BE2C (cell line): ENCODE measurements around the gene TMEM132D.

Source experiments
- DNase-seq: peaks from one replicate; pipeline ENCODE4 v3.0.0-alpha.2; 2020
- H3K27me3 ChIP-seq: fragments of 250-450 bp; sonication (Bioruptor Pico); 2 replicates; pipeline ENCODE4 v1.5.1; 2020; ENCODE audit warnings: mild to moderate bottlenecking
- H3K36me3 ChIP-seq: fragments of 250-450 bp; sonication (Bioruptor Pico); 2 replicates; pipeline ENCODE4 v1.5.1; 2020; ENCODE audit warnings: mild to moderate bottlenecking
- H3K4me1 ChIP-seq: fragments of 250-450 bp; sonication (Bioruptor Pico); 2 replicates; pipeline ENCODE4 v1.5.1; 2020
- H3K4me3 ChIP-seq: 2 replicates; pipeline ENCODE4 v1.5.1; 2011; ENCODE audit warnings: low read depth, low read length
- H3K9me3 ChIP-seq: fragments of 250-450 bp; sonication (Bioruptor Pico); 2 replicates; pipeline ENCODE4 v1.5.1; 2020
- TF ChIP-seq, protein P1 (sequence below): IDR thresholded peaks from 2 replicates; pipeline ENCODE4 v1.5.1; 2012; ENCODE audit warnings: mild to moderate bottlenecking, low read depth, low read length

TMEM132D gene

DNA sequence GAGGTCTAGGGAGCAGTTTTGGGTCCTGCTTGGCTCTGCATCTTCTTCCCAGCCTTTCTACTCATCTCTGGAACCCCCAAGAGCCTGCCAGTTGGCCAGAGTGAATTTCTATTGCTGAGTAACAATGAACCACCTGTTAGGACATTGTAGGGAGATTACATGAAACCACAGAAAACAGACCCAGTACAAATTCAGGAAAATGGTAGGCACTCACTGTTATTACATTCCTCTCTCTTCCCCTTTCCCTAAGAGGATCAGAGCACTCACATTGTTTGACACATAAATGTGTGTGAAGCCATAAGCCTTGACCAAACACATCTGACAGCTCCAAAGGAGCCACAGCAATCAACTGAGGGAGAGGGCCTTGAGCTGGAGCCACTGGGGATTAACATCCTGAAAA is 216.1 kb downstream of the TMEM132D start:
- no peaks in the 10 kb centered on the region for H3K9me3 ChIP-seq

DNA sequence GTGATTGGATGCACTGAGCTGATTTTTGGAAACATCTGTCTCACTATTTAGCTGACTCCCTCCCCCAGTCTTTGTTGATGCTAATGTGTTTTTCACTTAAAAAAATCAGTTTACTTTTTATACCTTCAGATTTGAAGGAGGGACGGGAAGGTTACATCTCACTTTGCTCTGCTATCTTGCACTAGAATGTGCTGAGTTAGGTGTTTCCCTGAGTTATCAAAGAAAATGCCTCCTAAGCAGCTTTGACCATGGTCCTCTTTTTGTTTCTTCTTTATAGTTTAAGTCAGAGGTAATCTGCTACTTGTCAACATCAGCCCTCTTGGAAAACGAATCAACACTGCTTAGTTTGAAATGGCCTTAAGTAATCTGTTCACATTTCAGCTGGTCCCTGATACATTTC is 222.0 kb downstream of the TMEM132D start:
- no peak for DNase-seq
- Histone ChIP-seq H3K36me3 (no peaks in the 10 kb centered on the region), H3K27me3 (no peaks in the 10 kb centered on the region), H3K4me3 (no peak overlapping the region), H3K4me1 (no peaks in the 10 kb centered on the region), H3K9me3 (no peaks in the 10 kb centered on the region)
- TF ChIP-seq, protein P1, sequence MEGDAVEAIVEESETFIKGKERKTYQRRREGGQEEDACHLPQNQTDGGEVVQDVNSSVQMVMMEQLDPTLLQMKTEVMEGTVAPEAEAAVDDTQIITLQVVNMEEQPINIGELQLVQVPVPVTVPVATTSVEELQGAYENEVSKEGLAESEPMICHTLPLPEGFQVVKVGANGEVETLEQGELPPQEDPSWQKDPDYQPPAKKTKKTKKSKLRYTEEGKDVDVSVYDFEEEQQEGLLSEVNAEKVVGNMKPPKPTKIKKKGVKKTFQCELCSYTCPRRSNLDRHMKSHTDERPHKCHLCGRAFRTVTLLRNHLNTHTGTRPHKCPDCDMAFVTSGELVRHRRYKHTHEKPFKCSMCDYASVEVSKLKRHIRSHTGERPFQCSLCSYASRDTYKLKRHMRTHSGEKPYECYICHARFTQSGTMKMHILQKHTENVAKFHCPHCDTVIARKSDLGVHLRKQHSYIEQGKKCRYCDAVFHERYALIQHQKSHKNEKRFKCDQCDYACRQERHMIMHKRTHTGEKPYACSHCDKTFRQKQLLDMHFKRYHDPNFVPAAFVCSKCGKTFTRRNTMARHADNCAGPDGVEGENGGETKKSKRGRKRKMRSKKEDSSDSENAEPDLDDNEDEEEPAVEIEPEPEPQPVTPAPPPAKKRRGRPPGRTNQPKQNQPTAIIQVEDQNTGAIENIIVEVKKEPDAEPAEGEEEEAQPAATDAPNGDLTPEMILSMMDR = no peak

More for the DNA sequence above, 216.1 kb downstream of the TMEM132D start:
- no peak overlapping the region for H3K4me3 ChIP-seq
- H3K36me3 ChIP-seq = no peaks in the 10 kb centered on the region
- H3K4me1 ChIP-seq = no peaks in the 10 kb centered on the region
- TF ChIP-seq, protein P1 = no peak
- no peak for DNase-seq
- no peaks in the 10 kb centered on the region for H3K27me3 ChIP-seq

DNA sequence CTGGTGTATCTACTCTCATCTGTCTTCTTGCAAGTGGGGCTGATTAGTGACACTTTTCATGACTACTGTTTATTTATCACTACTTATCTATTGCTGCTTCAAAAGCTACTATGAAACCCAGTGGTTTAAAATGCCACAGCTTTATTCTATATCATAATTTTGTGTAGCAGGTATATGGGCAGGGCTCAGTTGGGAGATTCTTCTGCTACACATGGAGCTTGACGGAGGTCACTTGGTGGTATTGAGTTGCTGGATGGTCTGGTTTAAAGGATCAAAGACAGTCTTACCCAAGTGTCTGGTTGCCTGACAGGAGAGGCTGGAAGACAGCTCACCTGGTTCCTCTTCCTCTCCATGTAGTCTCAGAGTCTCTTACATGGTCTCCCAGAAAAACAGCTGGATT is 222.7 kb downstream of the TMEM132D start:
- no peak for DNase-seq
- no peaks in the 10 kb centered on the region for H3K27me3 ChIP-seq
- TF ChIP-seq, protein P1 = no peak
- H3K36me3 ChIP-seq = no peaks in the 10 kb centered on the region
- no peaks in the 10 kb centered on the region for H3K4me1 ChIP-seq
- no peak overlapping the region for H3K4me3 ChIP-seq
- H3K9me3 ChIP-seq = no peaks in the 10 kb centered on the region

DNA sequence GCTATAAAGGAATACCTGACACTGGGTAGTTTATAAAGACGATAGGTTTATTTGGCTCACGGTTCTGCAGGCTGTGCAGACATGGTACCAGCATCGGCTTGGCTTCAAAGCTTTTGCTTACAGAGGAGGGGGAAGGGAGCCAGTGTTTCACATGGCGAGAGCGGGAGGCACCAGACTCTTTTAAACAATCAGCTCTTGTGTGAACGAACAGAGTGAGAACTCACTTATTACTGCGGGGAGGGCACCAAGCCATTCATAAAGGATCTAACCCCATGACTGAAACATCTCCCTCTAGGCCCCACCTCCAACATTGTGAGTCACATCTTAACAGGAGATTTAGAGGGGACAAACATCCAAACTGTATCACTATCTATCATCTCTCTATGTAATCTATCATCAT is 227.4 kb downstream of the TMEM132D start:
- Histone ChIP-seq H3K9me3 (no peaks in the 10 kb centered on the region; the same call in 1 of the 2 replicates), H3K27me3 (no peaks in the 10 kb centered on the region), H3K4me3 (no peak overlapping the region), H3K36me3 (no peaks in the 10 kb centered on the region), H3K4me1 (no peaks in the 10 kb centered on the region)
- DNase-seq = no peak
- TF ChIP-seq, protein P1 = no peak

DNA sequence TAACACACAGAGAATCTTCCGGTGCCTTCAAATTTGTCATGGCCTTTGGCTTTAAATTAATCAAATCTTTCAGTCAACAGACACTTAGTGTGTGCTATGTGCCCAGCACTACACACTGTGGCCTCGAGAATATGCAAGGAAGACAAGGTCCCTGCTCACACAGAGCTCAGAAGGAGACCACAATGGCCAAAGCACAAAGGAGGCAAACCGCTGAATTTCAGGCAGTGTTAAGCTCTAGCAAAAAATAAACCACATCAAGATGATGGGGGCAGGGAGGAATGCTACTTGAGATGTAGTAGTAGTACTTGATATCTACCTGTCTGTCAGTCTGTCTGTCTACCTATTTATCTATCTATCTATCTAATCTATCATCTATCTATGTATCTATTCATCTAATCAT is 227.9 kb downstream of the TMEM132D start:
- Histone ChIP-seq H3K36me3 (no peaks in the 10 kb centered on the region), H3K4me3 (no peak overlapping the region), H3K9me3 (no peaks in the 10 kb centered on the region; the same call in 1 of the 2 replicates), H3K27me3 (no peaks in the 10 kb centered on the region), H3K4me1 (no peaks in the 10 kb centered on the region)
- TF ChIP-seq, protein P1 = no peak
- no peak for DNase-seq

DNA sequence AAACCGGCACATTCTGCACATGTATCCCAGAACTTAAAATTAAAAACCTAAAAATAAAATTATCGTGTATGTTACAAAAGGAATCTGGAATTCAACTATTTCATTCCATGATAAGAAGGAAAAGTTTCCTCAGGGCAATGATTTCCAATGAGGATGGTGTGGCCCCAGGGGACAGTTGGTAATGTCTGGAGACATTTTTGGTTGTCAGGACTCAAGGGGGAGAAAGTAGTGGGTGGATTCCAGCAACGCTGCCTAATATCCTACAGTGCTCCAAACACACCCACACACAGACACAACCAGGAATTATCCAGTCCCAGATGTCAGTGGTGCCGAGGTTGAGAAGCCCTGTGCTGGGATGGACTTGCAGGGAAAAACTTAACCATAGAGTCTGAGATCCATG is 228.3 kb downstream of the TMEM132D start:
- Histone ChIP-seq H3K4me3 (no peak overlapping the region), H3K36me3 (no peaks in the 10 kb centered on the region), H3K9me3 (no peaks in the 10 kb centered on the region; the same call in 1 of the 2 replicates), H3K27me3 (no peaks in the 10 kb centered on the region), H3K4me1 (no peaks in the 10 kb centered on the region)
- TF ChIP-seq, protein P1 = no peak
- no peak for DNase-seq
